AML-193 (cell line): ENCODE results near the gene TMEFF1.
A peak's percentile ranks its signal among the peaks of the same experiment; 100 is the strongest.

ENCODE experiments used
- DNase-seq, 2 experiments: peaks; one replicate each; lab custom pipeline; 2025; lab: John Stamatoyannopoulos, UW

TMEFF1 gene

DNA sequence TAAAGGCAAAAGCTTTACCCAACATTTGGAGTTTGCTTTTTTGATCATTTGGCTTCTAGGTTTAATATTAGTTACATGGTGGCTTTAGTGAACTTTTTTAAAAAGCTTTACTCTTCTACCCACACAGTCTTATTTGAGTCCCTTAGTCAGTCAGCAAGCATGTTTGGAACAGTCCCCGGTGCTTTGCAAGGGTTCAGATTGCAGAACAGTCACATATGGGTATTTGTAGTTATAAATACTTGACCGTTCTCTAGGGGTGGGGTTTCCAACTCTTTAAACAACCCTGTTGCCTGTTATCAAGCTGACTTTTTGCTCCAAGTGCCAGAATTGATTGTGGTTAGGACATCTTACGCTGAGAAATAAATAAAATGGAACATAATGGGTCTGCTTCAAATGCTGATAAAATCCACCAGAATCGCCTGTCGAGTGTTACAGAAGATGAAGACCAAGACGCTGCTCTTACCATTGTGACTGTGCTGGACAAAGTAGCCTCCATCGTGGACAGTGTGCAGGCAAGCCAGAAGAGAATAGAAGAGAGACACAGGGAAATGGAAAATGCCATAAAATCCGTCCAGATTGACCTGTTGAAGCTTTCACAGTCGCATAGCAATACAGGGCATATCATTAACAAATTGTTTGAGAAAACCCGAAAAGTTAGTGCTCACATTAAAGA, 105.0 kb downstream of the TMEFF1 start, which contains the start of gene CAVIN4:
Gene CAVIN4, plus strand, starts transcription at position 304 of the 673 bp plus-strand sequence. Its CDS starts 65 bp downstream, at position 369.
- DNase-seq = no peak

DNA sequence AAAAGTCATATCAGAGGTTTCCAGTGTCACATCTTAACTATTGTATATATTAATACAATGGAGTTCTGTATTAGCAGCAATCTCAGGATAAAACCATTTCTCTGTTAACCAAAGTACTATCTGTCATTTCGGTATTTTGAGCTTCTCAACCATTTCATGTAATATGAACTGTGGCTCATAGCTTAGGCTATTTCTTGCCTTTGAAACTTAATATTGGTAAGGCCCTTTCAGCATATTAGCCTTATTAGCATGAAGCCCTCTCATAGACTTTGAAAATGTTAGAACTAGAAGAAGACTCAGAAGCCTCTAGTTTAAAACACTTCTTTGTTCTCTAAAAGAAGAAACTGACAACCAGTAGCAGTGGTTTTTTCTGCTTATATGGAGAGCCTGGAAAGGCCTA, 105.7 kb downstream of the TMEFF1 start:
- no peak for DNase-seq

DNA sequence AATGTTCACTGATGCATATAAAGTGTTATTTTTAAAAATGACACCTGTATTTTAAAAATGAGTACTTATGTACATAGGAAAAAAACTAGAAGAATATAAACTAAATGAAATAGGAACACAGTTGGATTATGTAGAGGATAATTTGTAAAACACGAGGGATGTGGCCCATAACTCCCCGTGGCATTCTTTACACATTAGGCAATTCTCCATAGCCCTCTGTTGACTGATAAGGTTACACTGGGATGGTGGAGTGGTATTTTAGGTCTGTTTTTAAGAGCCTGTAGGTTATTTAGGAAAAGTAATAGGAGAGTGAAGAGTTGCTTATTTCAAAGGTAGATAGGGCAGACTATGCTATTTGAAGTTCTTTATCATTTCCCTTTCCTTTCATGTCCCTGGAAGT, 106.7 kb downstream of the TMEFF1 start:
- DNase-seq = no peak

DNA sequence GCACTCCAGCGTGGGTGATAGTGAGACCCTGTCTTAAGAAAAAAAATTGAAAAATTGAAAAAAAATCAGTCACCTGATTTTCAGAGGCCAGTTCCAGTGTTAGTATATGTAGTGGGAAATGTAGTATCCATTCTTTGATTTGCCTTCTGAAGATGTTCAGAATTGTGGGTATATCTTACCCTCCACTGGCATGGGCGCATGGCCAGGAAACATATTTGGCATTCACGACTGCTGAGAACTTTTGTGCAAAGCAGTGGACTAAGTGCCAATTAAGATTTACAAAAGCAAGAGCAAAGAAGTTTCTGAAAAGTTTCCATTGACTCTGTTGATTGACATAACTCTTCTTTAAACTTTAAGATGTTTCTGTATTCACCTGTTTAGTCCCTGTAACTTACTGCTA, 107.3 kb downstream of the TMEFF1 start:
- no peak for DNase-seq

DNA sequence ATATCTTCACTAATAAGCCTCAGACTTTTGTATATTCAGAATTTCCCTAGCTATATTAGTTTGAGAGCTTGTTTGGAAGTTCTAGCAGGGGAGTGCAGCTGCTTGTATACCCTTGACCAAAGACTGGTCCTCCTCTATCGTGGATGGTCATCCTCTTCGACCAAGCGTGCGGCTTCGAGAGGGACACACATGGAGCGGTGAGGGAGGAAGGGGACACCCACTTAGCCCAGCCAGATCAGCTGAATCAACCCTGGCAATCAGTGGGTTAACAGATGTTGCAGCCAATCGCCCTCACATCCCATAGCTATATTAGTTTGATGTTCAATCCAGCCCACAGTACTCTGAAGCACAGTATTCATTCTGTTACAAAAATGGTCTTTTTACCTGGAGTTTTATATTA, 108.1 kb downstream of the TMEFF1 start:
- no peak for DNase-seq

DNA sequence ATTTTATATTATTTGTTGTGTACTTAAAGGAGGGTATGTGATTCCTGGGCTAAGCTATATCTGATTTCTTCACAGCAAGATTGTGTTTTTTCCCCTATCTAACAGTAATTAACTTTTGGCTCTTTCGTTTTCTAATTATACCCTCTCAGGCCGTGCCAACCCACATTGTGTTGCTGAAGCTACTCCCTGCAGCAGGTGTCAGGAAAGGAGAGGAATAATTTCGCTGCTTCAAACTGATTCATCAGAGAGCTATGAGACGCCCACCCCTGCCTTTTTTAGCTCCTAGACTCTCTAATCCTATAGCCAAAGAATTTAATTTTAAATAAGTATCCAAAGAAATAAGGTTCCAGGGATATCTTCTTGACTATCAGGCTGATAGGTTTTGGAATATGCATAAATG, 108.7 kb downstream of the TMEFF1 start:
- no peak for DNase-seq

DNA sequence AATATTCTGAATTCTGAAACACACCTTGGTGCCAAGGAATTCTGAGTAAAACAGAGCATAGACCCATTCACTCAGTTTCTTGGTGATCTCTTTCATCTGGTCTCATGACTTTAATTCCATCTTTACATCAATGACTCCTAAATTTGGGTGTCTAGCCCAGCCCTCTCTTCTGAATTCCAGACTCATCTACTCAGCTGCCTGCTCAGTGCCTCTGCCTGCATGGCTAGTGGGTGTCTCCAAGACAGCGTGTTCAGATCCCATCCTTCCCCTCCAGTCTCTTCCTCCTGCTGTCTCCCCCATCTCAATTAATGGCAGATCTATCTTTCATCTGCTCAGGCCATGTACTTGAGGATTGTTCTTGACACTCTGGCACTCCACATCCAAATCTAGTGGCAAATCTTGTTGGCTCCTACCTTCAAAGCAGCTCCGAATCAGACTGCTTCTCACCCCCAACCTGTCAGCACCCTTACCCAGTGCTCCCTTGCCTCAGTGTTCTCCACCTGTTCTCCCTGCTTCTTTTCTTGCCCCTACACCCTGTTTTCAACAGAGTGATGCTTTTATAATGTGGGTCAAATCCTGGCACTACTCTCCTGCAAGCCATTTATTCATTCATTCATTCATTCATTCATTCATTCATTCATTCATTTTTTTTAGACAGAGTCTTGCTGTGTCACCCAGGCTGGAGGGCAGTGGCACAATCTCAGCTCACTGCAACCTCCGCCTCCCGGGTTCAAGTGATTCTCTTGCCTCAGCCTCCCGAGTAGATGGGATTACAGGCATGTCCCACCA, 110.3 kb downstream of the TMEFF1 start:
- no peak for DNase-seq

DNA sequence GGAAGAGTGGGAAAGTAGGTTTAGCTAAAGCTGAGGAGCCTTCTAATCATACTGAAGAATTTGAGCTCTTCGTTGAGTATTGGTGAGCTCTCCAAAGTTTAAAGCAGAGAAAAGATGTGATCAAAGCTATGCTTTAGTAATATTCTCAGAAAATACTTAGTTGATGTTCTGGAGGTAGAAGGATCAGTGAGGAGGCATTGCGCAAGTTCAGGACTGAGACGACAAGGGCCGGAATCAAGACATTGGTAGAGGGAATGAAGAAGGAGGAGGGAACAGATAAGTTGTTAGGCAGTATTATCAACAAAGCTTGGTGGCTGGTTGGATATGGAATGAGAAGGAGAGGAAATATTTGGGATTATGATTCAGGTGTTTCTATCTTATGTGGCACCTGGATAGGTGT, 112.0 kb downstream of the TMEFF1 start:
- DNase-seq = no peak

DNA sequence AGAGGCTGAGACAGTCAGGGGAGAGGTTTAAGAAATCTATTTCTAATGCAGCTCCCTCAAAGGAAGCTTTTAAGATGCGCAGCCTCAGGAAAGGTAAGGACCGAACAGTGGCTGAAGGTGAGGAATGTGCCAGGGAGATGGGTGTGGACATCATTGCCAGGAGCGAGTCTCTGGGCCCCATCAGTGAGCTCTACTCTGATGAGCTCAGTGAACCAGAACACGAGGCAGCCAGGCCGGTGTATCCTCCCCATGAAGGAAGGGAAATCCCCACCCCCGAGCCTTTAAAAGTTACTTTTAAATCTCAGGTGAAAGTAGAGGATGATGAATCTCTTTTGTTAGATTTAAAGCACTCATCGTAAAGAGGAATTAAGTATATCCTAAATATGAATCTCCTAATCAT, 113.1 kb downstream of the TMEFF1 start:
- no peak for DNase-seq

DNA sequence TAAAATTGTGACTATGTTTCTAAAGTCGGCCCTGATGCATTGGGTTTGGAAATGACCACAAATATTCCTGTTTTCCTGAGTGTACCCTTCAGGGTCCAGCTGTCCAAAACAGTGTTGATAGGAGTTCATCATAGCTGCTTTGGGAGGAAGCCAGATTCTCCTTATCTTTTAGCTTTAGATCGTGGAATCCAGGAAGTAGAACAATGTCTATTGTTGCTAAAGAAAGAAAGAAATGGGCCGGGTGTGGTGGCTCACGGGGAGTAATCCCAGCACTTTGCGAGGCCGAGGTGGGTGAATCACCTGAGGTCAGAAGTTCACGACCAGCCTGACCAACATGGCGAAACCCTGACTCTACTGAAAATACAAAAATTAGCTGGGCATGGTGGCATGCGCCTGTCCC, 114.4 kb downstream of the TMEFF1 start:
- no peak for DNase-seq

DNA sequence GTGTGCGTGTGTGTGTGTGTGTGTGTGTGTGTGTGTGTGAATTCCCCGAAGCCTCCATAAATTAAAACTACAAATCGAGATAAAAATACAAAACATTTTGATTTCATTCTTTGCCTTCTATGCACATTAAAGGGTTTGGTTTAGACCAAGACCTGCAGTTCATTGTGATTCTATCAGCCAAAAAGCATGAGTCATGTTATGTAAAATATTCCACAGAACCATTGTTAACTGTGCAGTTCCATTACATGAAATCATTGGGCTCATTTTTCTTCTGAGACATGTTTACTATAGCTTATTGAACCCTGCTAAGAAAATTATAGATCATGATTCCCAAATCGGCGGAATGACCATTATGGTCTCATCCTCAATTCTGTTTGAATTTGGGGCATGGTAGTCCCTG, 116.6 kb downstream of the TMEFF1 start:
- no peak for DNase-seq

DNA sequence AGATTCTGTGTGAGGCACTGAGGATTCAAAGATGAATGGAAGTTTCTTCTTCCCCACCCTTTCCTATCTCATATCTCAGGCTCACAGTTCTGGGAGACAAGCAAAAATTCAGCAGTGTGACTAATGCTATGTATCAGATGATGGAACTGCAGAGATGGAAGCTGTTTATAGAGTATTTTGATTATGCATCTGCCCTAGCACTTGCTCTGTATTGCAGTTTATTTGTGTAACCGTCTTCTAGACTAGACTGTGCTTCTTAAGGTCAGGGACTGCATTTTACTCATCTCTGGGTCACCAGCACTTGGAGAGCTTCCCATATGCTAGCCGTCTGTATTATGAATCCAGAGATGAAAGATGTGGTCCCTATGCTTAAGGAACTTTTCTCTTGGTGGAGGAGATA, 117.5 kb downstream of the TMEFF1 start:
- DNase-seq = no peak

DNA sequence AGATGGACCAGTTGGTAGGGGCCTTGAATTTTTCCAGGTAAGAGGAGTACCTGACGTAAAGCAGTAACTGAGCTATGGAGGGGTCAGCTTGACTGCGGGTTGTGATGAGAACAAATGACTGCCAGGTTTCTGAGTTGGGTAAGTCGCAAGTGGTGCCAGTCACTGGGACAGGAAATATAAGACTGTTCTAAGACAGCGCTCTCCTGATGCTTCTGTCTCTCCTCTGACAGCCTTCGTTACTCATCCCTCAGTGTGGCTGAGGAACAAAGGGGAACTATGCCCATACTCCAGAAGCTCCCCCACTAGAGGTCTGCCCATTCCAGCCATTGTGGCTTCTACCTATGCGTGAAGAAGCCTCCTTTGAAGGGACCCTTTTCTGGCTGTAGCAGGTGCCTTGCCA, 118.2 kb downstream of the TMEFF1 start:
- DNase-seq = no peak

DNA sequence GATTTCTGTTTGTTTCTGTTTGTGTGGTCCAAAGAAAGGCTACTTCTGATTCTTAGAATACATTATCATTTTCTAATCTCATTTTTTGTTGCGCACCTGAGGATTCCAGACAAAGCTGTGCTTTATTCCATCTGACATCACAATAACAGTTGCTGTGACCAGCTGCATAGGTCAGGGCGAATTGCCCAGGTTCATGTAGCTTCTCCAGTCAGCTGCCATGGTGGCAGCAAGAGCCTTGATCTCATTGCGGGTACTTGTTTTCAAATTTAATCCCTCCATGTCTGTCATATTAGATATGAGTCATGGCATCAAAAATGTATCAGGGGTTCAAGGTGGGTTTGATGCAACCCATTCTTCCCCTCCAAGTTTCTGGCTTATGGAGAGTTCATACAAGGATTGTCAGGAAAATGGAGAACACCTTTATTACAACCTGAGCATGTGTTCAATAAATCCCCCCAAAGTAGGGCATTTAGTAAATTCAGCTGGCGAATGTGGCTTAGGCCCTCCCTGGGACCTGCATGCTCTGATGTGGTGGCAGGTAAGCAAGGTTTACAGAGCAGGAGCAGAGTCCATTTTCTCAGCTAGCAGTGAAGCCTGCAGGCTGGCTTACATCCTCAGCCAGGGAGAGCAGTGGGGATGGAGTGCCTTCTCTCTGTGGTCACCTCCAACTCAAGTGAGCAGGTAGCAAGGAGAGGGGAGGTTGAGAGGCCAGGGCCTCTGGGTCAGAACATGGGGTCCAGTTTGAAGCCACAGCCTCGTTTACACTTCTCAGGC, 118.9 kb downstream of the TMEFF1 start:
- no peak for DNase-seq

DNA sequence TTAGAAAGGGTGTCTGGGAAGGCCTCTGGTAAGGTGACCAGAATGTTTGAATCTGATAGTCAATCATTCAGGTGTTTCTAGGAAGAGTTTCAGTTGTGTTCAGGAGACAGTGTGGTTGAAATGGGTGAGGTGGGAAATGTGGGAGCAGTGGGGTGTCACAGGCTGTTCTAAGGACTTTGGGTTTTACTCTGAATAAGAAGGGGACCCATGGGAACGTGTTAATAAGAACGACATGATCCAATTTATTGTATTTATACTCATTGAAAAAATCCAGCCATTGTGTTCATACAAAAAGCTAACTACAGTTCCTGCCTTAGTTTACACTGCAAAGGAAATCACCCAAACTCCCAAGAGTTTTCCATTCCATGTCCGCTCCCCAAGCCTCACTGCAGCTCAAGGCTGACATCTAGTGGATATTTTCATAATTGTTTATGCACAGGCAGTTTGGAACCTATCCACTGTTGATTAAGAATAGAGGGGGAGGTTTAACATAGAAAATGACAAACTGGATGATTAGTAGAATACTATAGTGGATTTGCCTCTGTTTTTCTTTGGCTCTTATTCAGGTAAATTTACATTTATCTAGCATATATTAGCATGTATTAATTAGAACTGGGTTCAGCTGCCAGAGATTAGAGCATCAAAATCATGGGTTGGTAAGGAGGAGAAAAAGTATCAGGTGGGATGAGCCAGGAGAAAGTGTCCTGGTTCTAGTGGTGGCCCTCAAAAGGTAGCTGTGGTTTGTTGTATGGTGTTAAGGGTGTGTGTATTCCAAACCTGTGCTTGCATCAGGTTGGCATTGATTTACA, 122.6 kb downstream of the TMEFF1 start:
- DNase-seq = peak; percentile 33 to 52

DNA sequence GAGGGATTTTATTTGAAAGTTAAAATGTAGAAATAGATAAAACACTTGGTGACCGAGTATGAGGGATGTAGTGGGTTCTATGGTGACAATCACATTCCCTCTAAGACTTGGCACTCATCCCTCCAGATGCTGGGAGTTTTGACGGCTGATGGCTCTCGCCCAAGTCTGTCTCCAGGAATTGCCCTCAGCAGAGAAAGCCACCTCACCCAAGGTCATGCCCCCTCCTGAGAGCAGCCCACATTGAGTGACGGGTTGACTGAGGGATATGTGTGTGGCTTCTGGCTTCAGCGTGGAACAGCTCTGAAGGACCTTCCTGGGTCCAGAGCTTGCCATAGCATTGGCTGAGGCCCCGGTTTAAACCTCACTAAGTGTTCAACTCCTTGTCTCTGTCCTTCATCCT, 124.3 kb downstream of the TMEFF1 start:
- no peak for DNase-seq

DNA sequence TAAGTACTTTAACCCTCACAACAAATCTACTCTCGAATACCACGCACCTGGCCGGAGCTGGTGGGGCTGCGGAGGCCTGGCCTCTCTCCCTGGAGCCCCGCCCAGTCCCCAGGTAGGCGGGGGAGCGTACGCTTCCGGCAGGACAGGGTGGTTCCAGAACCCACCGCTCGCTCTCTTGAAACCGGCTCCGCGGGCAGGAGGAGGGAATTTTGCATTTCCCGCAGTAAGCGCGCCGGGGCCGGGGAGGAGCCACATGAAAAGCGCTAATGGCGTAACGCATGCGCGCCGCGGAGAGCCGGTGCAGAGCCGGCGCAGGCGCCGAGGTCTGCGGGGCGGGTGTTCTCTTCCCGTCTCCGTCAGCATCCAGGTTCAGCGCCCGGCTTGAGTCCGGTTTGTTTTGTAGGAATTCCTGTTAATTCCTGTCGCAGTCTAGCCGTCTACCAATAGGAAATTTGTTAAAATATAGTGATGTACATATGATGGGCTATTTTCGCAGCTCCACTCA, 125.7 kb downstream of the TMEFF1 start:
- peak; percentile 65 to 68 for DNase-seq

DNA sequence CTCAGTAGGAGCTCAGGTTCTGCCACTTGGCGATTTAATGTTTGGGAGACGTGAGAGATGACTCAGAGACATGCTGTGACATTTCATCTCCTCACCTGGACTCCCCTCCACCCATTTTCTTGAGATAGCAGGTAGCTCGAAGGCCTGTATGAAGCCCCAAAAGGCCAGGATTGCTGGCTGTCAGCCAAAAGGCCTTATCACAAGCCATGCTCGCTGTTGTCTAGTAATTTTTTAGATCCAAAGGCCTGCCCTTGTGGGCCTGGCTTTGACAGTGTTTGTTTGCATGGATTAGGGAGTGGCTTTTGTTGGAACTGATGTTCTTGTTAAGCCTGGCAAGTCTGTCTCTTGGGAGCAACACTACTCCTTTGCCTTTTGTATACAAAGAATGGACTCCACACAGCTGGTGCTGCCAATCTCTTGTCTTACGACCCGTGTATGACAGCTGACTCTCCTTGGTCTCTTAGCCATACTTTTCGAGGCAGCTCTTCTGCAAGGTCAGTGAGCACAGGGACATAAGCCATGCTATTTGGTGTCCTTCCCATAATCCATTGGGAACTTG, 127.7 kb downstream of the TMEFF1 start:
- DNase-seq = no peak

DNA sequence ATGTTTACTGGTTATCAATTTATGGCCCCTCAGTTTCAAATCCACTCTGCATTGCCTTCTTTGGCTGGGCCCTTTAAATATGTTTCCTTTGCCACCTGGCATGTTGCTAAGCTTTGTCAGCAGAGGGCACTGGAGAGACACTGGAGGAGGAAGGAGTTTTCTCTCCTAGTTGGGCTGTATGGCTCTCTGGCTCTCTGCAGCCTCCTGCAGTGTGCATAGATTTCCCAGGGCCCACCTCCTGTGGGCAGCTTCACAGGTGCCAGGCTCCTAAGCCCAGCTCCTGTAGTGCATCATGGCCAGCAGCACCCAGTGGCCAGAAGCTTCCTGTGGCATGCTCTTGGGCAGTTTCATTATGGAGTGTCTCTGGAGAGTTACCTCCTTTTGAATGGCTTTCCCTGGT, 128.3 kb downstream of the TMEFF1 start:
- peak; percentile 35 to 63 for DNase-seq

DNA sequence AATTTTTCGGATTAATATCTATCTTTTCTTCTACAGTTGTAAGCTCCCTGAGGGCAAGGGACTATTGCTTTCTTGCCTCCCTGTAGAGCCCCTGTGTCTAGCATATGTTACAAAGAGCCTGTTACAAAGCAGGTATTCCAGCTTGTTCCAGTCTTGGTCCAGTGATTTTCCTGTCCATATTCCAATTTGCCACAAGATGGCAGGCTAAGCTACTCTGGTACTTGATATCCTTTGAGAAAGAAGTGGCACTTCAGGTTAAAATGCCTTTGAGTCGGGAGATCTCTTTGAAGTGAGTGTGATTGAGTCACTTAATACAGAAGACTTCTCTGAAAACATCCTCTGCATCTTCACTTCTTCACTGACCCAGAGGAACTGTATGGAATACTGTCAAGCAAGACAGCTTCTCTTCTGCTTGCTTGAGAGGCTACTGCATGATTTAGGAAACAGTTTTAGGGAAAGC, 129.4 kb downstream of the TMEFF1 start:
- peak; percentile 21 to 48 for DNase-seq

DNA sequence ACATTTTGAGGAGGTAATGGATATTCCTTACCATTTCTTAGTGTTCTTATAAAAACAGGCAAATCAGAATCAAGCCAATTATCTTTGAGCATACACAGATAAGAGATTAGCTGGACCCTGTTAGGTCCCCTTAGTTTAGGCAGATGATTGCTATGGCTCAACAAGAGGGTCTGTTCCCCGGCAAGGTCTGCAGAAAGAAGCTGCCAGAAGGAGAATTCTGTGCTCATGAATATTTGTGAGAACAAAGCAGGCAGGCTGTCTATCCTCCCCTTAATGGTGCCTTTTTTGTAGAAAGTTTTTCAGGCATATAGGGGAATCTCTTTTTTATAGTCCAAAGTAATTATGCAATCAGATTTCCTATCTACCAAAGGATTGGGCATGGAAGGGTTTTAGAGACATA, 132.5 kb downstream of the TMEFF1 start:
- no peak for DNase-seq
